DMS79 treated with DMSO at 0.1 percent for 48 hours (cell line): ENCODE data around the gene AP3D1.
"Not testable (repeated sequence)": the region's sequence is repeated elsewhere in the genome, so short reads cannot be mapped to it uniquely, and the experiment has no call there.

Experiments used
- DNase-seq: peaks from one replicate; lab custom pipeline; 2025; lab: John Stamatoyannopoulos, UW

AP3D1 gene

GRCh38 chr19:2151339-2152229 is at the start of gene AP3D1:
Gene AP3D1 (minus strand): TSS chr19:2151566. CDS start chr19:2151334, 232 bp downstream.
- DNase-seq: peak; percentile 99

- DNase-seq: not testable (repeated sequence)
These were observed 49.4 kb upstream of the AP3D1 start for GRCh38 chr19:2200624-2201294.

GRCh38 chr19:2199861-2200623 is 48.7 kb upstream of the AP3D1 start:
- DNase-seq: no peak

GRCh38 chr19:2199215-2199614 is 47.8 kb upstream of the AP3D1 start:
- DNase-seq: no peak

- no peak for DNase-seq
These were observed 47.0 kb upstream of the AP3D1 start for GRCh38 chr19:2198317-2198716.

GRCh38 chr19:2197270-2197669 is 45.9 kb upstream of the AP3D1 start:
- DNase-seq: no peak

- DNase-seq: no peak
These were observed 44.5 kb upstream of the AP3D1 start for GRCh38 chr19:2195914-2196313.

- DNase-seq: no peak
These were observed 44.0 kb upstream of the AP3D1 start for GRCh38 chr19:2195361-2195760.

GRCh38 chr19:2194513-2195078 is 43.2 kb upstream of the AP3D1 start:
- DNase-seq: no peak

- no peak for DNase-seq
These were observed 42.4 kb upstream of the AP3D1 start for GRCh38 chr19:2193807-2194206.

- no peak for DNase-seq
These were observed 41.5 kb upstream of the AP3D1 start for GRCh38 chr19:2192862-2193261.

- DNase-seq: no peak
These were observed 40.3 kb upstream of the AP3D1 start for GRCh38 chr19:2191456-2192310.

GRCh38 chr19:2190848-2191455 is 39.6 kb upstream of the AP3D1 start:
- no peak for DNase-seq

- DNase-seq: no peak
These were observed 38.5 kb upstream of the AP3D1 start for GRCh38 chr19:2189880-2190279.

GRCh38 chr19:2188708-2189385 is 37.5 kb upstream of the AP3D1 start:
- no peak for DNase-seq

- DNase-seq: no peak
These were observed 35.8 kb upstream of the AP3D1 start for GRCh38 chr19:2187159-2187558.

- no peak for DNase-seq
These were observed 34.9 kb upstream of the AP3D1 start for GRCh38 chr19:2186071-2186846.

GRCh38 chr19:2185734-2186070 is 34.3 kb upstream of the AP3D1 start:
- no peak for DNase-seq

- no peak for DNase-seq
These were observed 33.1 kb upstream of the AP3D1 start for GRCh38 chr19:2184422-2184975.
